ENCODE results near the gene NEU1.
"Not testable (repeated sequence)": the region's sequence is repeated elsewhere in the genome, so short reads cannot be mapped to it uniquely, and the experiment has no call there.

NEU1 gene

GRCh38 chr6:31871046-31871659, 8.5 kb upstream of the NEU1 start:
- peak; percentile 53 for DNase-seq

- DNase-seq = no peak
Observed at GRCh38 chr6:31870385-31870921, 7.8 kb upstream of the NEU1 start.

- no peak for DNase-seq
Observed at GRCh38 chr6:31869343-31869742, 6.7 kb upstream of the NEU1 start.

GRCh38 chr6:31868658-31868971, 6.0 kb upstream of the NEU1 start:
- not testable (repeated sequence) for DNase-seq

- DNase-seq = no peak
Observed at GRCh38 chr6:31865205-31866118, 2.8 kb upstream of the NEU1 start.

- DNase-seq = no peak
Observed at GRCh38 chr6:31864818-31865204, 2.2 kb upstream of the NEU1 start.

- DNase-seq = not testable (repeated sequence)
Observed at GRCh38 chr6:31864123-31864562, 1.5 kb upstream of the NEU1 start.

- DNase-seq = no peak
Observed at GRCh38 chr6:31861919-31862343, 690 bp downstream of the NEU1 start.

- no peak for DNase-seq
Observed at GRCh38 chr6:31861150-31861549, 1.5 kb downstream of the NEU1 start.

GRCh38 chr6:31860349-31860748, 2.3 kb downstream of the NEU1 start:
- no peak for DNase-seq

GRCh38 chr6:31859923-31860322, 2.7 kb downstream of the NEU1 start:
- no peak for DNase-seq

- no peak for DNase-seq
Observed at GRCh38 chr6:31858707-31859106, 3.9 kb downstream of the NEU1 start.

- DNase-seq = not testable (repeated sequence)
Observed at GRCh38 chr6:31857774-31858173, 4.8 kb downstream of the NEU1 start.

GRCh38 chr6:31851980-31852718, 10.5 kb downstream of the NEU1 start:
- DNase-seq = not testable (repeated sequence)

- no peak for DNase-seq
Observed at GRCh38 chr6:31851485-31851832, 11.2 kb downstream of the NEU1 start.

GRCh38 chr6:31850765-31851484, 11.7 kb downstream of the NEU1 start:
- no peak for DNase-seq

GRCh38 chr6:31847276-31847978, 15.2 kb downstream of the NEU1 start:
- DNase-seq = no peak

GRCh38 chr6:31844507-31844906, 18.1 kb downstream of the NEU1 start:
- no peak for DNase-seq

- DNase-seq = no peak
Observed at GRCh38 chr6:31842053-31842452, 20.6 kb downstream of the NEU1 start.

- not testable (repeated sequence) for DNase-seq
Observed at GRCh38 chr6:31839779-31840126, 22.9 kb downstream of the NEU1 start.

- DNase-seq = no peak
Observed at GRCh38 chr6:31838968-31839367, 23.7 kb downstream of the NEU1 start.

- DNase-seq = not testable (repeated sequence)
Observed at GRCh38 chr6:31838114-31838553, 24.5 kb downstream of the NEU1 start.

Measured in fibroblast of skin of scalp (primary cell).